Vagina (tissue), 2 donors: ENCODE measurements around the gene FOXD2.

Experiments
- POLR2AphosphoS5 ChIP-seq, 2 donors: sonication (generic); formaldehyde crosslinking; IDR thresholded peaks; one replicate each; pipeline ENCODE4 v1.9.0; 2017; ENCODE audit warnings: antibody characterized with exemption in 2 of 2, mild to moderate bottlenecking in 2 of 2, low read depth in 1 of 2; ENCODE audit not compliant: insufficient read depth in 1 of 2
- TF ChIP-seq, protein P1 (sequence below), 3 experiments: fragments of 450-650 bp in 2 of 3; fragments of 200-600 bp in 1 of 3; sonication (generic) in 1 of 3; IDR thresholded peaks; one replicate each; pipeline ENCODE4 v1.5.1; 2017 to 2019; ENCODE audit warnings: antibody characterized with exemption in 3 of 3, mild to moderate bottlenecking in 2 of 3, moderate library complexity in 2 of 3

DNA sequence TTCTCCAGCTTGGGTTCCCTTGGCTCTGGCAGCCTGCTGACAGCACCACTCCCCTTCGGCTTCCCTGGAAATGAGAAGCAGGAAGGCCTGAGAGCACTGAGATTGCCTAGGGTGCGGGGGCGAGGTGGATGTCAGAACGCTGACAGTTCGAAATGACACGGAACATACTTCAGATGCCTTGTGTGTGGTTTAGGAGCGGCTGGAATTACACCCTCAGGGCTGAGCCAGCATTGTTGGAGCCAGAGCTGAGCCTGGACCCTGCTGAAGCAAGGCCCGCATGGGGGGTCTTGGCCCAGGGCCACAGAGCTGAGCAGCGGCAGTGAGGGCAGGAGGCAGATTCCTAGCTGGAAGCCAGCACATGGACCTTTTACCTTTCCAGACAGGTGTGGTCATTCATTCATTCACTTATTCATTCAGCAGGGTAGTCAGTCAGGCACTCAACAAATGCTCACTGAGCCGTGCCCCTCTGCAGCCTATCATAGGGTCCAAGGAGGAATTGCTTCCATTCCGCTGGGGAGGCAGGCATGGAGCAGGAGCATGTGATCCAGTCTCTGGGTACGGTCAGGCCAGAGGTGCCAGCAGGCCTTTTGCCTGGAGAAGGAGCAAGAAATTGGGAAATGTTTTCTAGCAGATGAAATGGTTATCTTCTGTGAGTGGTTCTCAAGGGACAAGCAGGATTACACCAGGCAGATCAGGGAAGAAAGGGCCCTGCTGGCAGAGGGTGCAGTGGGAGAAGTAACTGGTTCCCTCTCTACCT, 28.4 kb upstream of the FOXD2 start:
- TF ChIP-seq, protein P1, sequence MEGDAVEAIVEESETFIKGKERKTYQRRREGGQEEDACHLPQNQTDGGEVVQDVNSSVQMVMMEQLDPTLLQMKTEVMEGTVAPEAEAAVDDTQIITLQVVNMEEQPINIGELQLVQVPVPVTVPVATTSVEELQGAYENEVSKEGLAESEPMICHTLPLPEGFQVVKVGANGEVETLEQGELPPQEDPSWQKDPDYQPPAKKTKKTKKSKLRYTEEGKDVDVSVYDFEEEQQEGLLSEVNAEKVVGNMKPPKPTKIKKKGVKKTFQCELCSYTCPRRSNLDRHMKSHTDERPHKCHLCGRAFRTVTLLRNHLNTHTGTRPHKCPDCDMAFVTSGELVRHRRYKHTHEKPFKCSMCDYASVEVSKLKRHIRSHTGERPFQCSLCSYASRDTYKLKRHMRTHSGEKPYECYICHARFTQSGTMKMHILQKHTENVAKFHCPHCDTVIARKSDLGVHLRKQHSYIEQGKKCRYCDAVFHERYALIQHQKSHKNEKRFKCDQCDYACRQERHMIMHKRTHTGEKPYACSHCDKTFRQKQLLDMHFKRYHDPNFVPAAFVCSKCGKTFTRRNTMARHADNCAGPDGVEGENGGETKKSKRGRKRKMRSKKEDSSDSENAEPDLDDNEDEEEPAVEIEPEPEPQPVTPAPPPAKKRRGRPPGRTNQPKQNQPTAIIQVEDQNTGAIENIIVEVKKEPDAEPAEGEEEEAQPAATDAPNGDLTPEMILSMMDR (IDR thresholded peaks at IDR 0.05), result no peak
- TF ChIP-seq POLR2AphosphoS5 (IDR thresholded peaks at IDR 0.05; ENCODE audit: insufficient read depth in 1 of 2, low read depth in 1 of 2), result no peak
